CD4-positive, alpha-beta T cell treated with Interleukin-17A for 4 hours (primary cell): Measurements from ENCODE around the gene METAP1.
"Not testable (repeated sequence)": the region's sequence is repeated elsewhere in the genome, so short reads cannot be mapped to it uniquely, and the experiment has no call there.

Experiments used
- DNase-seq: peaks from one replicate; pipeline ENCODE4 v3.0.0-alpha.2; 2020; ENCODE audit warnings: mixed read lengths

METAP1 gene

GRCh38 chr4:99102634-99103033, 107.1 kb downstream of the METAP1 start:
- DNase-seq, result no peak

DNA sequence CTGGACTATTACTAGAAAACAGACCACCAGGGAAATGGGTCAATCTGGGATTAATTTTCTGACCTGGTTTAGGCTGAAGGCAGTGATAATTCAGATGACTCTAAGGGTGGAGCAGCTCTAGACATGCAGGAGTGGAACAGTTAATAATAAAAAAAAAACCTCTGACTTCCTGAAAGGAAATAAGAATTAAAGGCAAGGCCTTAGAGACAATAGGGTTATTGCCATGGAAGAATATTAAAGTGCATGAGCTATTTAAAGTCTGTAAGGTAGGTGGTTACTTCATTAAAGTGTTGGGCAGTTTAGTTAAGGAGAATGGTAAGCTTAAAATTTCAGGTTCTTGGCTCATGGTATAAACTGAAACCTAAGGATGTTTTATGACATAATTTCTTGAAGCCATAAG, 107.6 kb downstream of the METAP1 start:
- no peak for DNase-seq

- DNase-seq, result no peak
These were observed 108.6 kb downstream of the METAP1 start for GRCh38 chr4:99104153-99104552.

DNA sequence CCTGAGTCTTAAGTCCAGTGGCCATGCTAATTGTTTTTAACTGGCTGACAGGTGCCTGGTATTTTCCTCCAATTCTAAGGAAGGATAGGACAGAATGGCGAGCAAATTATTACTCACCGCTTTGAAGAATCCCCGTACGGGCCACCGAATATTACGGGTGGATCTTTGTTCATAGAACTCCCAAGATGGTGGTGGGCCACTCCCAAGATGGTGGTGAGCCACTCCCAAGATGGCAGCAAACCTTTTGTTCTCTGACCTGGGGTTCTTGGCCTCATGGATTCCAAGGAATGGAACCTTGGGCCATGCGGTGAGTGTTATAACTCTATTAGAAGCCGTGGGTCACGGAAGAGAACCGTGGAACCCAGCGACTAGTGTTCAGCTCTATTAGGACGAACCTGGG, 113.8 kb downstream of the METAP1 start:
- not testable (repeated sequence) for DNase-seq
